ENCODE results near the gene KCNJ6. TPM values are rescaled to one million over a fixed set of nuclear protein-coding genes. Genes with fewer than 3 reads are reported as not detected.

Gene KCNJ6
- total and polyA plus RNA-seq, 2 donors from 2014 or later, result 0.06 TPM; not detected in 1

DNA sequence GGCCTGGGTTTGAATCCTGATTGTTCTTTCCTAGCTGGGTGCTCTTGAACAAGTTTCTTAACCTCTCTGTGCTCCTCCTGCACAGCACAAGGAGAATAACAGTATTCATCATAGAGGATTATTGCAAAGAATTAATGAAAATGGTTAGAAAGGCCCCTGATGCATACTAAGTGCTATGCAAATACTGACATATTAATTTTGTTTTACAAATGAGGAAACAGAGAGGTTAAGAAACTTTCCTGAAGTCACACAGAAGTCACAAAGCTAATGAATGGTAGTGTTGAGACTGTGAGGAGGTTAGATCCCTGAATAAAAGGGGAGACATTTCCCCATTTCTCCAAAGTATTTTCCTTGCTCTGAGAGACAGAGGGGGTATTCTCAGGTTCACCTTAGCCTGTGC, 99.0 kb downstream of the KCNJ6 start:
- H3K4me3 ChIP-seq (ENCODE audit: low read length in 3 of 3), result no peak overlapping the region
- no peak for DNase-seq
- intact Hi-C loops (cut with DNase I), result no loop called here
- TF ChIP-seq, protein P1, sequence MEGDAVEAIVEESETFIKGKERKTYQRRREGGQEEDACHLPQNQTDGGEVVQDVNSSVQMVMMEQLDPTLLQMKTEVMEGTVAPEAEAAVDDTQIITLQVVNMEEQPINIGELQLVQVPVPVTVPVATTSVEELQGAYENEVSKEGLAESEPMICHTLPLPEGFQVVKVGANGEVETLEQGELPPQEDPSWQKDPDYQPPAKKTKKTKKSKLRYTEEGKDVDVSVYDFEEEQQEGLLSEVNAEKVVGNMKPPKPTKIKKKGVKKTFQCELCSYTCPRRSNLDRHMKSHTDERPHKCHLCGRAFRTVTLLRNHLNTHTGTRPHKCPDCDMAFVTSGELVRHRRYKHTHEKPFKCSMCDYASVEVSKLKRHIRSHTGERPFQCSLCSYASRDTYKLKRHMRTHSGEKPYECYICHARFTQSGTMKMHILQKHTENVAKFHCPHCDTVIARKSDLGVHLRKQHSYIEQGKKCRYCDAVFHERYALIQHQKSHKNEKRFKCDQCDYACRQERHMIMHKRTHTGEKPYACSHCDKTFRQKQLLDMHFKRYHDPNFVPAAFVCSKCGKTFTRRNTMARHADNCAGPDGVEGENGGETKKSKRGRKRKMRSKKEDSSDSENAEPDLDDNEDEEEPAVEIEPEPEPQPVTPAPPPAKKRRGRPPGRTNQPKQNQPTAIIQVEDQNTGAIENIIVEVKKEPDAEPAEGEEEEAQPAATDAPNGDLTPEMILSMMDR (IDR thresholded peaks at IDR 0.05; ENCODE audit: borderline replicate concordance, extremely low read depth, insufficient read depth), result no peak
- peaks cover 0 to 5% (median 2%) of the 10 kb centered on the region in 3 donors for H3K9me3 ChIP-seq (ENCODE audit: control insufficient read depth in 2 of 3, insufficient read depth in 1 of 3, low read length in 3 of 3)
- H3K4me1 ChIP-seq (ENCODE audit: control insufficient read depth in 2 of 3, insufficient read depth in 2 of 3, low read depth in 1 of 3, low read length in 3 of 3), result no peaks in the 10 kb centered on the region
- H3K27ac ChIP-seq (ENCODE audit: low read depth in 2 of 2, low read length in 2 of 2), result no peak overlapping the region
- no peak overlapping the region for H3K9ac ChIP-seq (ENCODE audit: low read length in 3 of 3)
- no peaks in the 10 kb centered on the region for H3K36me3 ChIP-seq (ENCODE audit: control insufficient read depth in 2 of 3, insufficient read depth in 3 of 3, low read length in 3 of 3)
- FAIRE-seq, result no peak
- H3K27me3 ChIP-seq (ENCODE audit: control insufficient read depth, insufficient read depth, low read length), result no peaks in the 10 kb centered on the region

DNA sequence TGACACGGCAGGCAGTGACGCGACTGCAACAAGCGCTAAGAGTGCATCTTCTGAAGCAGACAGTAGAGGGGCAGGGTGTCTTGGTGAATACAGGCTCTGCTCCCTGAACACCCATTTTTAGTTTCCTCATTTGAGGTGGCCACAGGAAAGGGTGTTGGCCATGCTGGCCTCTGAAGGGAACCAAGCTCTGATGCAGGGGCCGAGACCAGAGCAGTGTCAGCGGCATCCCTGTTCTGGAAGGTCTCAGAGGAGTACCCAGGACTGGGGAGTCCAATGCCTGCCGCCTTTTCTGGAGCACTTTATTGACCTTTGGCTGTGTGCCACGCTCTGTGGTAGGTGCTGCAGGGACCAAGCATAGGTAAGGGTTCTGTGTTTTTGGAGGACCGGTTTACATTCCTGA, 100.4 kb downstream of the KCNJ6 start:
- Histone ChIP-seq H3K9me3 (ENCODE audit: control insufficient read depth in 2 of 3, insufficient read depth in 1 of 3, low read length in 3 of 3) (peaks cover 0 to 8% (median 6%) of the 10 kb centered on the region in 3 donors), H3K9ac (ENCODE audit: low read length in 3 of 3) (no peak overlapping the region), H3K27ac (ENCODE audit: low read depth in 2 of 2, low read length in 2 of 2) (no peak overlapping the region), H3K4me3 (ENCODE audit: low read length in 3 of 3) (no peak overlapping the region), H3K27me3 (ENCODE audit: control insufficient read depth, insufficient read depth, low read length) (no peaks in the 10 kb centered on the region), H3K36me3 (ENCODE audit: control insufficient read depth in 2 of 3, insufficient read depth in 3 of 3, low read length in 3 of 3) (no peaks in the 10 kb centered on the region), H3K4me1 (ENCODE audit: control insufficient read depth in 2 of 3, insufficient read depth in 2 of 3, low read depth in 1 of 3, low read length in 3 of 3) (no peaks in the 10 kb centered on the region)
- FAIRE-seq (no peak), DNase-seq (no peak)
- TF ChIP-seq, protein P1 (IDR thresholded peaks at IDR 0.05; ENCODE audit: borderline replicate concordance, extremely low read depth, insufficient read depth), result no peak
- intact Hi-C loops (cut with DNase I), result no loop called here

DNA sequence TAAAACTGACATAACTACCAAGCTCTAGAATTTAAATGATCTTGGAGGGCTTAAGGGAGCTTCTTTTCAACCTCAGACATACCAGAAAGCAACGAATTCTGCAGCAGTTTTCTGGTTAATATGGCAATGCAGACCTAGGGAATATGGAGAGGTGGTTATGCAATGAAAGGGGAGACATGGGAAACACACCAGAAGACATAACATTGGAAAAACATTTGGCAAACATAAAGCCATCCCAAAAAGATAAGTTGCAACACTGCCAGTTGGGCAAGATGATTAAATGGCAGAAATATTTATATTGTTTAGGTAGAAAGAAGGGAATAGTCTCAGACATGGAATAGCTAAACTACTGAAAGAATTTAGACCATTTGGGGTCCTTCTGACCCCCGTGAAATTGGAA, 104.5 kb downstream of the KCNJ6 start:
- intact Hi-C loops (cut with DNase I), result no loop called here
- DNase-seq (no peak), FAIRE-seq (no peak)
- H3K27ac ChIP-seq (ENCODE audit: low read depth in 2 of 2, low read length in 2 of 2), result no peak overlapping the region
- H3K36me3 ChIP-seq (ENCODE audit: control insufficient read depth in 2 of 3, insufficient read depth in 3 of 3, low read length in 3 of 3), result no peaks in the 10 kb centered on the region
- no peaks in the 10 kb centered on the region for H3K4me1 ChIP-seq (ENCODE audit: control insufficient read depth in 2 of 3, insufficient read depth in 2 of 3, low read depth in 1 of 3, low read length in 3 of 3)
- peaks cover 0 to 8% (median 6%) of the 10 kb centered on the region in 3 donors for H3K9me3 ChIP-seq (ENCODE audit: control insufficient read depth in 2 of 3, insufficient read depth in 1 of 3, low read length in 3 of 3)
- no peak overlapping the region for H3K4me3 ChIP-seq (ENCODE audit: low read length in 3 of 3)
- no peaks in the 10 kb centered on the region for H3K27me3 ChIP-seq (ENCODE audit: control insufficient read depth, insufficient read depth, low read length)
- H3K9ac ChIP-seq (ENCODE audit: low read length in 3 of 3), result no peak overlapping the region
- TF ChIP-seq, protein P1 (IDR thresholded peaks at IDR 0.05; ENCODE audit: borderline replicate concordance, extremely low read depth, insufficient read depth), result no peak

DNA sequence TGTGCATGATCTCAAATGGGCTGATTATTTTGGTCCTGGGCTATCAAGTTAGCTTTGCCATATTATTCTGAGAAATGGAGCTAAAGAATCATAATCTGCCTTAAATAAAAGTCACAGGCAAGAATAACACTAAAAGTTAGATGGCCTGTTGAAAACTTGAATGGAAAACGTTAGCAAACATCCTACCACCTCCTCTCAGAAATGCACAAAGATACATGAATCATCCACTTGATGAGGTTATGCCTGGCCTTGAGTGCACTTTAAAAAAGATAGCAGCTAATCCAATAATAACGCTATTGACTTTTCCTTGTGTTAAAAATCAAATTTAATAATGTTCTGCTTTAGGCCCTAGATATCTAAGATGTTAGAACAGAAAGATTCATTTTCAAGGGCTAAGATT, 108.0 kb downstream of the KCNJ6 start:
- no peak for FAIRE-seq
- H3K4me1 ChIP-seq (ENCODE audit: control insufficient read depth in 2 of 3, insufficient read depth in 2 of 3, low read depth in 1 of 3, low read length in 3 of 3), result no peaks in the 10 kb centered on the region
- H3K9ac ChIP-seq (ENCODE audit: low read length in 3 of 3), result no peak overlapping the region
- H3K4me3 ChIP-seq (ENCODE audit: low read length in 3 of 3), result no peak overlapping the region
- no peak overlapping the region for H3K27ac ChIP-seq (ENCODE audit: low read depth in 2 of 2, low read length in 2 of 2)
- no peaks in the 10 kb centered on the region for H3K27me3 ChIP-seq (ENCODE audit: control insufficient read depth, insufficient read depth, low read length)
- DNase-seq, result no peak
- H3K36me3 ChIP-seq (ENCODE audit: control insufficient read depth in 2 of 3, insufficient read depth in 3 of 3, low read length in 3 of 3), result no peaks in the 10 kb centered on the region
- intact Hi-C loops (cut with DNase I), result no loop called here
- peaks cover 0 to 8% (median 6%) of the 10 kb centered on the region in 3 donors for H3K9me3 ChIP-seq (ENCODE audit: control insufficient read depth in 2 of 3, insufficient read depth in 1 of 3, low read length in 3 of 3)
- TF ChIP-seq, protein P1 (IDR thresholded peaks at IDR 0.05; ENCODE audit: borderline replicate concordance, extremely low read depth, insufficient read depth), result no peak

All from kidney (tissue), 14 donors.